ENCODE results near the gene GTSF1L.

- TF ChIP-seq, protein P1, sequence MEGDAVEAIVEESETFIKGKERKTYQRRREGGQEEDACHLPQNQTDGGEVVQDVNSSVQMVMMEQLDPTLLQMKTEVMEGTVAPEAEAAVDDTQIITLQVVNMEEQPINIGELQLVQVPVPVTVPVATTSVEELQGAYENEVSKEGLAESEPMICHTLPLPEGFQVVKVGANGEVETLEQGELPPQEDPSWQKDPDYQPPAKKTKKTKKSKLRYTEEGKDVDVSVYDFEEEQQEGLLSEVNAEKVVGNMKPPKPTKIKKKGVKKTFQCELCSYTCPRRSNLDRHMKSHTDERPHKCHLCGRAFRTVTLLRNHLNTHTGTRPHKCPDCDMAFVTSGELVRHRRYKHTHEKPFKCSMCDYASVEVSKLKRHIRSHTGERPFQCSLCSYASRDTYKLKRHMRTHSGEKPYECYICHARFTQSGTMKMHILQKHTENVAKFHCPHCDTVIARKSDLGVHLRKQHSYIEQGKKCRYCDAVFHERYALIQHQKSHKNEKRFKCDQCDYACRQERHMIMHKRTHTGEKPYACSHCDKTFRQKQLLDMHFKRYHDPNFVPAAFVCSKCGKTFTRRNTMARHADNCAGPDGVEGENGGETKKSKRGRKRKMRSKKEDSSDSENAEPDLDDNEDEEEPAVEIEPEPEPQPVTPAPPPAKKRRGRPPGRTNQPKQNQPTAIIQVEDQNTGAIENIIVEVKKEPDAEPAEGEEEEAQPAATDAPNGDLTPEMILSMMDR (IDR thresholded peaks at IDR 0.05) = no peak
- no peak for TF ChIP-seq EZH2phosphoT487 (IDR thresholded peaks at IDR 0.05)
Measured at GRCh38 chr20:43761386-43762340, 34.9 kb upstream of the GTSF1L start.

All from neural progenitor cell (in vitro differentiated cells).